HG02870 (cell line): ENCODE data around the gene MECR.

ENCODE experiments used
- ATAC-seq: cut with Tn5 transposase; IDR thresholded peaks from one replicate; pipeline ENCODE4 v1.9.1; 2021; ENCODE audit warnings: mild to moderate bottlenecking, moderate library complexity; ENCODE audit not compliant: unreplicated experiment

MECR gene

DNA sequence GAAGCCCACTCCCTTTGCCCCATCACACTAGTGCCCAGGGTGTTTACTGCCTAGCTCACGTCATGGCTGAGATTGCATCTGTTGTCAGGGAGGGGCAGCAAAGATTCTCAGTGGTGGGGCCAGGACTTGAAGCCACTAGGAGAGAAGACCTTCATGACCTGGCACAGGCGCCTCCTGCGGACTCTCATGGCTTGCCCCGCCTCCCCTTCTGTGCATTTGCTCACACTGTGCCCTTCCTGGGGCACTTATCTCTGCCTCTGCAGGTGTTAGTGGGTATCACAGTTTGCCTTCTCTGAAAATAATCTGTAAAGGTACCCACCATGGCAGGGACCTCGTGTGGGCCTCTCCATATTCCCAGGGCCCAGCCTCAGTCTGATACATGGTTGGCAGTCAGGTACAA lies 25.7 kb upstream of the MECR start:
- no peak for ATAC-seq

DNA sequence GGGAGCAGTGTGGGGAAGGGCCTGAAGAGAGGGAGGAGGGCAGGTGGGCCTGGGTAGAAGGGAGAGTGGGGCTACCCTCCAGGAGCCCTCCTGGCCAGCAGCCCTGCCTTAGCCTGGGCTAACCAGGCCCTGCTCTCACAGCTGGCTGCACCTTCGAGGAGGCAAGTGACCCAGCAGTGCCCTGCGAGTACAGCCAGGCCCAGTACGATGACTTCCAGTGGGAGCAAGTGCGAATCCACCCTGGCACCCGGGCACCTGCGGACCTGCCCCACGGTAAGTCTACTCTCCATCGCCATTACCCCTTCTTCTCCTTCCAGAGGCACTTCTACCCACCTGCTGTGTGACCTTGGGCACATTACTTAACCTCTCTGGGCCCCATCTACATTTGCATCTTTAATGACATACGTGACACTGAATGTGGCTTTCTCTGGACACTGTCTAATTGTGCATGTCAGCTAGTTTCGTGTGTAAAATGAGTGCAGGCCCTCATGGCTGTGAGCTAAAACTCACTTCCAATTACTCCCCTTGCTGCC lies 24.5 kb upstream of the MECR start:
- no peak for ATAC-seq

DNA sequence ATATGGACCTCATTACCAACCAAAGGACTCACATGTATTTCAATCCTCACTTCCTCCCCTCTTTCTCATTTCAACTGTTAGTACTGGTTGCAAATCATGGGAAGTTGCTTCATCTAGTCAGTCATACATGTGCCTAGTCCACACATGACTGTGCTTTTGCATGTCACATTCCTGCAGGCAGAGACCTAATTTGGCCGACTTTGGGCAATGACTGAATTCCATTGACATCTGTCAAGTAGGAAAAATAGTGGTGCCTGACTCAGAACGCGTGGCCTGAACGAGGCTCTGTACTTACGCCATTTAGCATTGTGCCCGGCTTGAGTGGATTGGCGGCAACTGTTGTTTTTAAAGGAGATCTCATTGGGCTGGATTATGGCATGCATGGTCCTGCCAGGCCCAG lies 23.6 kb upstream of the MECR start:
- ATAC-seq: no peak

DNA sequence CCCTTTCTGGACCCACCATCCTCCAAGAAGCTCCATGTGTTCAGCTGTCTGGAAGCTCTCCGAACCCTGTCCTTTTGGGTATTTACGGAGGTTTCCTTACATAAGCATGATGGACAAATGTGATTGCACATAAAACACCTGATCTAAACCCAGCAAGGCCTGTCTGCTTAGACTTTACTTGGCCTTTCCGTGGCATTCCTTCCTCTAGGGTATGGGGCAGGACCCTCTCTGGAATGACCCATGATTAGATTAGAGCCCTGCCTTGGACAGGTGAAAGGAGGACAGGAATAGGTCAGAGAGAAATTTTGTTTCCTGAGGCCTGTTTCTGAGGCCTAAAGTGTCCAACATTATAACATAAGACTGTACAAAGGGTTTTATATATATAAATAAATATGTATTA lies 22.4 kb upstream of the MECR start:
- ATAC-seq: no peak

DNA sequence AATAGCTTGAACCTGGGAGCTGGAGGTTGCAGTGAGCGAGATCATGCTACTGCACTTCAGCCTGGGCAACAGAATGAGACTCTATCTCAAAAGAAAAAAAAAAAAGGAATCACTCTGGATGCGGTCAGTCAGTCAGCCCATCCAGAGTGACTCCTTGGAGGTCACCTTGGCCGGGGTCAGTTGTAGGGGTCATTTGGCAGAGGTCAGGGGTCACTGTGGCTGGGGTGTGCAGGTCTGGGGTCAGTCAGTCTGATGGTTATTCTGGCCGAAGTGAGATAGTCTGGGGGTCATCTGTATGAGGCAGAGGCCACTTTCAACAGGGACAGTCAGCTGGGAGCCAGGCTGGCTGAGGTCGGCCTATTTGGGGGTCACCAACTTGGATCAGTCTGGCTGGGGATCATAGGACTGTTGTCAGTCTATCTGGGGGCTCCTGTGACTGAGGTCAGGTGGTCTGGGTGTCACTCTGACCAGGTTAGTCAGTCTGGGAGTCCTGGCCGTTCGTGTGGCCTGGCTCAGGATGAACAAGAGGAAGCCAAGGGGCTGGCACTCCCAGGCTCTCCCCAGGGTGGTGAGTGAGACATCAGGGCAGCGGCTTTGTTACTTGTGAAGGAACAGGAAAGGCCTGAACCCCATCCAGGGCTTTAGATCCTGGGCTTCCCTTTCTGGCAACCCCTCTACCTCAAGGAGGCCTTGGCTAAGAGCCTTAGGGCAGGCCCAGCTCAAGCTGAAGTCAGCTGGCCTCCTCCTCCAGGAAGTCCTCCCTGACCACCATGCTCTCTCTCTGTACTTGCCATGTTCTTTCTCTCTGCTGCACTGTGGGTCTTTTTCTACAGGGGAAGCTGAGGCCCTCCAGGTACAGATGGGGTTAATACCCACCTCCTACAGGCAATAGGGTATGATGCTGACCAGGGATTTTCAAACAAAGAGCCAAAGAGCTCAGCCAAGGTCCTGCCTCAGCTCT lies 20.7 kb upstream of the MECR start:
- ATAC-seq: no peak

DNA sequence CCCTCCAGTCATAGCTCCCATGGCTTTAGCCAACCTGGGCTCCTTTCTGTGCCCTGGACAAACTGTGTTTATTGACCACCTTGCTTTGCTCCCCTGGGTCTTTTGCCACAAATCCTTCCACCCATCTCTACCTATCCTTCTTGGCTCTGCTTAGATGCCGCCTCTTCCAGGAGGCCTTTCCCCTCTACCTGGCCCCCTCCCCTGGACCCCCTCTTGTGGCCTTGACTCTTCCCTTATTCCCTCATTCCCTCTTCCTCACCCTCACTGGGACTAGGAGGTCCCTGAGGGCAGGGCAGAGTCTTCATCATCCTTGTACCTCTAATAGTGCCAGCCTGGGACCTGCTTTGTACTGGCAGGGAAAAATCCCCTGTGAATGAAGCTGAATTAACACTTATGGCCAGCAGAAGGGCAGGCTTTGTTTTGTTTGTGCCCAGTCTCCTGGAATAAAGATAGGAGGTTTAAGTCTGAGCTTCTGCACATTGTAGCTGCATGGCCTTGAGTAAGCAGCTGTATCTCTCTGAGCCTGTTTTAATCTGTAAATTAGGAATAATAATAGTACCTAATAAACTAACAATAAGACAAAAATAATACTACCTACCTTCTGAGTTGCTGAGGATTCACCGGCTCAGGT lies 19.3 kb upstream of the MECR start:
- no peak for ATAC-seq

DNA sequence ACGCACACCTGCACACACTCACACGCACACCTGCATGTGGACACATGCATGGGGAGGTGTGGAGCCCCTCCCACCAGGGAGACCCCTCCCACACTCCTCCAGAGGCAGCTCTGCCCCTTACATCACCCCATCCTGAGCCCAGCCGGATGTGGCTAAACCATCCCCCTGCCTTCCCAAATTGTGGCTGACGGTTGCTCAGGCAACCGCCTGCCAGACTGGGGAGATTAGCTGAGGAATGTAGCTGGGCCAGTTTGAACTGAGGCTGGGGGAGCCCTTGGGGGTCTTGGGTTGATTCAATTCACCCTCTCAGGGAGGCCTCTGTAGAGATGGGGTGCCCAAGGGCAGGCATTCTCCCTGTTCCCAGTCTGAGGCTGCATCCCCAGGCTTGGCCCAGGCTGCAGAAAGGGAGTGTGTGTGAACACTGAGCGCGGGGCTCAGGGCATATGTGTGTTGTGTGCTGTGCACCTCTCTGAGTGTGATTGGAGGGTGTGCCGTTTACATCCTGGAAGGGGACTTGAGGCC lies 18.5 kb upstream of the MECR start:
- ATAC-seq: no peak

DNA sequence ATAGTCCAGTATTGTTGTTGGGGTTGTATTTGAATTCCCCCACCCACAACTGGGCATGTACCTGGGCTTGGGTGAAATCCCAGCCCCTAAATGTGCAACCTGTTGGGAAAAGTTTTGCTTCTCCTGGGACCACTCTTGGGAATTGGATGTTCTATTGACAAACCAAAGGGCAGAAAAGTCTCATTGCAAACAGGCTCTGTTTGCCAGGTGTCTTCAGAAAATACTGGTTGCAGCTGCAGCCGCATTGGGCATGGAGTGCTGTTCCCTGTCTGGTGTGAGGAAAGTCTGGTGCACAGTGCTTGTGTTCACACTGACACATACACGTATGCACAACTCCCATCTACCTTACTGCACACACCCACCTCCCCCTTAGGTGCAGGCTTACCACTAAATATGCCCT lies 17.7 kb upstream of the MECR start:
- no peak for ATAC-seq

DNA sequence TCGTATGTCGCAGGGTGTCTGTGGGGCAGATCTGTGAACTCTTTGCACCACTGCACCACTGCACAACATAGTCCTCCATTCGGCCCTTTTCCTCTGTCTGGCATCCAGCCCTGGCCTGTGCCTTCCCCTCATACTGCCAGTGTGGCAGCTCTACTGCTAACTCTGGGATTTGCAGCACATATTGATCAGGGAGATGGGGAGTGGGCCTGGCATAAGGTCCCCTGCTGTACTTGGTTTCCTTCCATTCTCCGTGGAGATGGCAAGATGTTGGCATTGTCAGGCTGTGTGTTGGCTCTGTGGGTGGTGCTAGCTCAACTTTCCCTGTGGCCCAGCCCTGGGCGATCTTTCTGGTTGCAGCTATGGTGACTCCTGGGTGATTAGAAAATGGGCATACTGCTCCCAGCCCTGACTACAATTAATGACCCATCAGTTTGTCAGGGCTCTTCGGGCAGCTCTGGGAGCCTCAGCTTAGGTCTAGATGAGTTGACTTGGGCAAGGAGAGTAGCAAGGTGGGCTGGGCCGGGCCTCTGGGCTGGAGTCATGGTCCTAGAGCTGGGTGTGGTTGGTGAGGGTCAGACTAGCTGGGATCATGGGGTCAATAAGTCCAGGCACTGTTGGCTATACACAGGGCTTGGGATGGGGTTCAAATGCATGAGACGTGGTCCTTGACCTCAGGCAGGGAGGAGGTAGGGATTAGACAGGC lies 17.0 kb upstream of the MECR start:
- ATAC-seq: no peak

DNA sequence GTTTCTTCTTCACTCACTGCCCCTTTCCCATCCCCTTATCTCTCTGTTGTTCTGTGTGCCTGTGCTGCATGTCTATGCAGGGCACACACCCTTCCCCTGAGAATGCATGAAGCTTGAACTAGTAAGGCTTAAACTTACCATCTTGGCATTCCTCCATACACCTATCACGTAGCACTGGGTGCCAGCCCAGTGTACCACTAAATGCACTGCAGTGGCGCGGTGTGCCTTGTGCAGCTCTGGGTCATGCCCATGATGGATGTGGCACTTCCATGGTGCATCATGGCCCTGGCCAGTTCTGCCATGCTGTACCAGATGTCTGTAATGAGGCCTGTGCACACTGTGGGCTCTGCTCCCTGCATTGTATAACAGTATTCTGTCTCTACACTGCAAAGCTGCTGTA lies 16.3 kb upstream of the MECR start:
- ATAC-seq: no peak

DNA sequence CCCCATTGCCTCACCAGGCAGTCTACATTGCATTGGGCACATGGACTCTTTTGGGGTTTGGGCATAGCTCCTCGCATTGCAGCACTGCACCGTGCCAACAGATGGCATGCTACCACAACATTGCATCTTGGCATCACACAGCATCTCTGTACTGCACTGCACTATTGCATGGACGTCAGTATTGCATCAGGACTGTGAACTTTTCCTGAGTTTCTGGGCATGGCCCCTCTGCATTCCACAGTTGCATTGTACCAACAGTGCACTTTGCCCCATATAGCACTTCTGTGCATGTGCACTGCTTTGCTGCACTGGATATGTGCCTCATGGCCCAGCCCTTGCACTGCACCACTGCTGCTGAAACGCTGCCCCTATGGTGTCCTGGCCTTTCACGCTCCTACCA lies 15.1 kb upstream of the MECR start:
- ATAC-seq: no peak

DNA sequence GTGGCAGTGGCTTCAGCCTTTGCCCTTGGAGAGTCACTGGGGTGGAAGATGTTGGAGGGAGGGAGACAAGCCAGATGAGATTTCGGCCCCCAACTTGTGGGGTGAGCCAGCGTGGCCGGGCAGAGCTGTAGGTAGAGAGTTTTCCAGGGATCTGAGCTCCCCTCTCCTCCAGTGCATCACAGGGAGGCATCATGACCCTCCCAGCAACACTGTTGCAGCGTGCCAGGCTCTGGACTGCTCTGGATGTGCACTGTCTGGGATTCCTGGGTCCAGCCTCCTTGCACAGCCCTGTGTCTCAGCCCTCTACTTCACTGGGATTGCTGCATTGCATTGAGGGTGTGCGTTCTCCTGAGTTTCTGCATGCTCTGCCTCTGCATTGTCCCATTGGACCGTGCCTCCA lies 14.5 kb upstream of the MECR start:
- ATAC-seq: no peak

DNA sequence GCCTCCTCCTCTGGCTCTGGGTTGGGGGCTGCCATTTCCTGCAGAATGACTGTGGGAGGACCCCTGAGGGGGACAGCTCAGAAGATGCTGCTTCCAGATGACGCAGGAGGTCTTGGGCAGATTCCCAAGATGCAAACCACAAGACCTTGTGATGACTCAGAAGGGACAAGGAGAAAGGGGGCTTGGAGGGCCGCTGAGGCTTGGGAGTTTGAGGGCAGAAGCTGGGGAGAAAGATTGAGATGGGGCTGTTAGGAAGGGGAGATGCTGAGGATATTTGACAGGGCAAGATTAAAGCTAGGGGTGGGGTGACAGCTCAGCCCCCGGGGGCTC lies 13.1 kb upstream of the MECR start:
- no peak for ATAC-seq

DNA sequence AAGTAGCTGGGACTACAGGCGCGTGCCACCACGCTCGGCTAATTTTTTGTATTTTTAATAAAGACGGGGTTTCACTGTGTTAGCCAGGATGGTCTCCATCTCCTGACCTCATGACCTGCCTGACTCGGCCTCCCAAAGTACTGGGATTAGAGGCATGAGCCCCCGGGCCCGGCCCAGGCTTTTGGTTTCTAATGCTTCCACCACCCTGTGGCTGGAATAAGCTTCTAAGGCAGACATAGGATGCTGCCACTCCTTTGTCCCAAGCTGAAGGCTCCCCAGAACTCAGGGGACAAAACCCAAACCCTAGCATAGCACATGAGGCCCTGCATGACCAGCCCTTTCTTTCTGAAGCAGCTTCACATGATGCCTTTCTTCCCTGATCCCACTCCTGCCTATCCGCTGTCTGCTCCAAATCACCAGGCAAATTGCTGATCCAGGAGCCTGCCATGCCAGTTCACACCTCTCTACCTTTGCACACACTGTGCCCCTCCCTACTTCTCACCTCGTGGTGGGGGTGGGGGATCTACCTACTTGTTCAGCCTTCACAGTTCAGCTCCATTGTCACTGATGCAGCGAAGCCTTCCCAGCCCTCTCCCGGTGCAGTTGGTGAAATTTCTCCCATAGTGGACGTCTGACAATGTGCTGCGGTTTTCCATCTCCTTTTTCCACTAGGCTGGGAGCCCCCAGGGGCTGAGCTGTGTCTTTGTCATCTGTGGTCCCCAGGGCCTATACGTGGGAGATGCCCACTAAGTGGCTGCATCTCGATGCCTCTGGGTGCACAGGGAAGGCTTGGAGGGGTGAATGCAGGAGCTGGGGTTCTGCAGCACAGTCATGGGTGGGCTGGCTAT lies 12.5 kb upstream of the MECR start:
- no peak for ATAC-seq

DNA sequence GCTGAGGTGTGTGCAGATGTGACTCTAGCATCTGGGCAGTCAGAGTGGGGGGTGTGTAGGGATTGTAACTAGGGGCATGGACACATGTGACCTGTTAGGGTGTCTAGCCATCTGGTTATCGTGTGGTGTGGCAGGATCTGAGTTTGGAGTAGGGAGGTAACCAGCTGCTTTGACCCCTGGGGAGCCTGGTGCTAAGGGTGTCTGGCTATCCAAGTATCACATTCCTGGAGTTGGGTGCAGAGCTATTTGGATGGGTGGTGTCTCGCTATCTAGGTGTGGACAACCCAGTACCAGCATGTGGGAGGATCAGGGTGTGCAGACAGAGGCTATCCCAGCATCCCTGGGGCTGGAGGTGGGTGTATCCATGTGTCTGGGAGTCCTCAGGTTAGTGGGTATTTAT lies 10.3 kb upstream of the MECR start:
- ATAC-seq: no peak

DNA sequence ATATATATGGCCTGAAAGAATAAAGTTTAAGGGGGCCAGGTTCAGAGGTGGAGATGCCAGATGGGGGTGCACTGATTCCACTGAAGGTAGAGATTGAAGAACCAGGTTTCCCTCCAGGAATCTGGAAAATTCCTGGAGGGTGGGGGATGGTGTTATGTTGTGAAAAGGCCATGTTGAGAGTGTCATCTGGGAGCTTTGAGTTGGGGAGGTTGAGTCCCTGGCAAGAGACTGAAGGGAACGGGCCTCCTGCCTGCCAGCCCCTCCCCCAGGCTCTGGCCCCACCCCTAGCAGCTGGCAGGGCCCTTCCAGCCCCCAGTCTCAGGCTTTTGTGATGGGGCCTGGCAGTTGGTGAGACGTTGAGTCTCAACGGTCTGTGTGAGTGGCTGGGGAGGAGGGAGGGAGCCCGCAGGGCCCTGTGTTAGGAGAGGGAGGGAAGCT lies 9.7 kb upstream of the MECR start:
- no peak for ATAC-seq

DNA sequence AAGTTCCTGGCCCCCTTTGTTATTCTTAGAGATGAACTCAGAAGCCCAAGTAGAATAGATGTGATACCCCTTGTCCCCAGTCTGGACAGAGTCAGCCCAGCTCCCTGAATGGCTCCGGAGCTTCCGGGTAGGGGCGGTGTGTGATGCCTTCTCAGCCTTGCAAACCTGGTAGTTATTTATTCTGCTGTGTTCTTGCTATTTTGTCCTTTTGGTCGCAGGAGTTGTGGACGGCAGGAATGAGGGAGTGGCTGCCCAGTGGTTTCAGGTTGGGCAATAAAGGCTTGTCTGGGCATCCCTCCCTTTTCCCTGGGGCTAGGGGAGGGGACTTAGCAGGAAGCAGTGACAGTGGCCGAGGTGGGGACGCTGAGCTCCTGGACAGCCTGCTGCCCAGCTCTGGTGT lies 8.4 kb upstream of the MECR start:
- no peak for ATAC-seq

DNA sequence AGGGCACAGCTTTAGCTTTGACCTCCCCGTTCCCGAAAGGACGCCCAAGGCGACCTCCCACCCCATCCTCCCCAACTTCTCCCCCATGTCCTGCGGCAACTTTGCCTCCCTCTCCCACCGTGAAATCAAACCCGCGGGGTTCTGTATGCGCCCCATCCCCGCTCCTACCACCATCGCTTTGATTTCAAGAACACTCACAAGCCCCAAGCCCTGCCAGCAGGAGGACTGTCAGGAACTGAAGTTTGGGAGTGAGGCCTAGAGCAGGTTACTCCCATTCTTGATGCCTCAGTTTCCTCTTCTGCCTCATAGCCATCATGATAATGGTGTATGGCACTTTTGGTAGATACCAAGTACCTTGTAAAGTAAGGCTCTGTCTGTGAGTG lies 7.9 kb upstream of the MECR start:
- no peak for ATAC-seq

DNA sequence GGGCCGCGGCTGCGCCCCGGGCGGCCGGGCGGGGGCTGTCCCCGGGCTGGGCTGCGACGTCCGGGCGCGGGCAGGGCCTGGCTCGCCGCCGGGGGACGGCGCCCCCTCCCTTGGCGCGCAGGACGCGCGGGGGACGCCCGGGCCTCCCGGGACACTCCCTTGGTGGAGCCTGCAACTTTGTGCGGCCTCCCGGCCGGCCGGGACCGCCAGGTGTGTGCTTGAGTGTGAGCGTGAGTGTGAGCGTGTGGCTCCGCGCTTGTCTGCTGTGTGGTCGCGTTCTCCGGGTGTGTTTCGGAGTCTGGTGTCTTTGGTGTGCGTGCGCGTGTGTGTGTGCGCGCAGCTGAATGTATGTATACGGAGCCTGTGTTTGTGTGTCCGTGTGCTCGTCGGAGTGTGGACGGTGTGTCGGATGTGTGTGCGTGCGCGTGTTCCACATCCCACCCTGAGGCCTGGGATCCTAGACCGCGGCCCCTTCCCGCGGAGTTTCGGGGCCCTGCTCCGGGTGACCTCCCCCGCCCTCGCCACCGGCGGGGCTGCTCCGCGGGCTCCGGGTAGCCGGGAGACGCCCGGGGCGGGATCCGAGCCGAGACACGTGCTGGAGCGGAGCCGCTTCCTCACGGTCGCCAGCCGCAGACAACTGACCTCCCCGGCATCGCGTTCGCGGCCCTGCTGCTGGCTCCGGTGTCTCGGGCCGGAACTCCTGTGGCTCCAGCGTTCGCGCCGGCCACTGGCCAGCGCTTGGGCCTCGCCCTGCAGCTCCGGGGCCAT lies 7.3 kb upstream of the MECR start:
- no peak for ATAC-seq
